HS-5 (cell line): ENCODE data around the gene CAMTA1.

ENCODE experiments used
- DNase-seq: peaks from one replicate; pipeline ENCODE4 v3.0.0-alpha.2; 2012; ENCODE audit warnings: low read depth

Gene CAMTA1

DNA sequence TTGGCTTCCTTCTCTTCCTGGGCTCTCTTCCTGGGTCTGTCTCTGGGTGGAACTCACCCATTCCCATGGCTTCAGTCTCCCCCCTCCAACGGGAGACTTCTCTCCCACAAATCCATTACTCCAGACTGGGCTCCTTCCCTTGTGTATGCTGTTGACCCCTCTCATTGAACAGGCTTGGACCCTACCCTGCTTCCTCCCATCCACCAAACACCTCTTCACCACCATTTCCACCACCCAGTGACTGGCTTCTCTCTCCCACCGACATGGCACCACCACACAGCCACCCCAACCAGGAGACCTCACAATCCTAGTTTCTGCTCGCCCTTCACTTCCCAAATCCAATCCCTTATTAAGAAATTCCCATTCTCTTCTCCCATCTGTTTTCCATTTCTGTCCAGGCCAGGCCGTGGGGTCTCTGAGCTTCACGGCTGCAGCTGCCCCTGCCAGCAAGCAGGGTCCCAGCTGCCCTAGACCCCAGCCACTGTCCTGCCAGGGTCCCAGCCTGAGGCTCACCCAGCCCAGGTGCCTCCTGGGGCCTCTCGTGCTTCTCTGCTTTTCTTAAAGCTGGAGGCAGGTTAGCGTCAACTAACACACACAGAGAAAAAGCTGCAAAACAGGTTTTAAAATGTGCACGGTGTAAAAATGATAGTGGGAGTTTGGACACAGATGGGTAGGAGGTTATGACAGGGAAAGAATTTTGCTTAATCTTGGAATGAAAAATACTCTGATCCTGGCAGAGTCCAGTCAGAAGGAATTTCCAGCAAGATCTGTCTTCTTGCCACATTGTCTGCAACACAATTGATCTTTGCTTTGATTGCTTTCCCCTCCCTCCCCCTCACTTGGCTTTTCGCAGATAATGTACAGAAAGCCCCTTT, 602.0 kb downstream of the CAMTA1 start:
- DNase-seq, result no peak

DNA sequence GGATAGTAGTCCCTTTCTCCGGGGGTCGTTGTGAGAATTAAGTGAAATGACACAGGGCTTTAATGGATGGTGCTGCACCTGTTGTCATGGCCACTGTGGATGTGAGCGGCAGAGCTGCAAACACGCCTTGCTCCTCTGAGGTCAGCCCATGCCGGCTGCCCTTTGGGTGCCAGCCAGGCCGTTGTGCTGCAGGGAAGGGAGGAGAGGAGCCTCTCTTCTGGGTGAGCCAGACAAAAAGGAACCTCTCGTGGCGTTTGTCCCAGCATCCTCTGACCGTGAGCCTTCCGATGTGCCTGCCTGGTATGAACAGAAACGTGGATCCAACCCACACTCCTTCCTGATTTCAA, 602.9 kb downstream of the CAMTA1 start:
- no peak for DNase-seq

DNA sequence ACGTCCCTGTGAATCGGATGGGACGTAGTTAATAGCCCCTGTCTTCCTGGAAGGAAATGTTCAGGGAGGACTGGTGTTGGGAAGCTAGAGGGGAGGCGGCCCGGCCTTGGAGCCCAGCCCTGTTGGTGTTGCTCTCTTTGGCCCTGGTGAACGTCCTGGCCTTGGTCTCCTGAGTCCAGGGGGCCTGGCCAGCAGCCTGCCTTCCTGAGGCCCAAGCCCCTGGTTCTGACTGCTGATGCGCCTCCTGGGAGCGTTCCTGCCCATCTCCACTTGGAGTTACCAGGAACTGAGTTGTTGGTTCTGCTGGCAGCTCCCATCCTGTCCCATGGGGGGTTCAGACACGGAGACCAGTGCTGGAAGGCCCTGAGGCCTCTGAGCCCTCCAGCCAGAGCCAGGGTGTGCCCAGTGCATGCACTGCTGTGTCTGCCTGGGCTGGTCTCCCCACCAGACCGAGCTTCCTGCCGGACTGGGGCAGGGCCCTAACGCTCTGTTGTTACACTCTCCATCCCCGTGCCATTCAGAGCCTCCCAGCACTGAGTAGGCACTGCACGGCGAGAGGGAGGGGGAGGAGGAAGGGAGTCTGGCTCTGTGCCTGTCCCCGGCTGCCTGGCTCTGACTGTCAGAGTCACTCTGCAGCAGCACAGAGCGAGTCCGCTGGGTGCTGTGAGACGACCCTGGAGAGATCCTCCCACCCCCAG, 603.4 kb downstream of the CAMTA1 start:
- DNase-seq, result no peak

GRCh38 chr1:7389201-7389905, 604.1 kb downstream of the CAMTA1 start:
- DNase-seq, result no peak

DNA sequence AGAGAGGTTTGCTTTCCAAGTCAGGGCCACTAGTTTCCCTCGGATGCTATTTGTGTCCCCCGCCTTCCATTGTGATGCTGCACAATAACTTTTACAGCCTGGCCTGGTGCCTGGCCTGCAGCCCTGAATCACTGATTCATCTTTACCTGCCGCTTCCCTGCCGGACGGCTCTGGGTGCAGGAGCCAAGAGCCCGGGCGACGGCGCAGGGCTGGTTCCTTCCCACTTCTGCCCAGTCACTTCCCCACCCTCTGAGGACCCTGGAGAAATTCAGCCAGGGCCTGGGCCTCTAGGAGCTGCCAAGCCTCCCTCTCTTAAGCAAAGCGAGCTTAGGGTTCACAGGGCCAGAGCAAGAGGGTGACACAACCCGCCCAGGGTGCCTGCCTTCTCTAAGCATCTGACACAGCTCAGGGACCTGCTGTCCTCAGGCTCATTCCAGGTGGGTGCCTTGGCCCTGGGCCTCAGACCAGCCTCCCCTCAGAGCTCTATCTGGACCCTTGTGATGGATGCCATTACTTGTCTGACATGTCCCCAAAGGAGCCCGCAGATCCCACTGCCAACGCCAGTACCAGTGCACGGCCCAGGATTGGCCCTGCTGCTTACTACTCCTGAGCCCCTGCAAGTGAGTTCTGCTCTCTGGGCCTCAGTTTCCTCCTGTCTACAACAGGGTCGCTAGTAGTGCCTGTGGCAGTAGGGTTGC, 604.8 kb downstream of the CAMTA1 start:
- DNase-seq, result no peak

DNA sequence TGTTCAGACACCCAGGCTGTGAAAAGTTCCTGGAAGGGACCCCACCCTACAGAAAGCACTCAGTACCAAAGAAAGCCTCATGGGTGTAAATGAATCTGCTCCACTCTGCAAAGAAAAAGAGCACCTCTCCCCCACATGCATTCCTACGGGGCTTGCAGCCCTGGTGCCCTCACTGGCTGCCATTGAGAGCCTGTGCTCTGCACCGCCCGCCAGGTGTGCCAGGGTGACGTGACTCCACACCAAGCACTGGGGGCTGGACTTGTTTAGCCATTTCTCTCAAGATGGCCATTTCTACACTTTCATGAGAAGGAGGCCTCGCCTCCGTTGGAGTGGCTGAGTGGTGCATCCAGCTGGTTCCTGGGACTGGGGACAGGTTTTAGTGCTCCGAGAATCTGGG, 605.3 kb downstream of the CAMTA1 start:
- no peak for DNase-seq

- no peak for DNase-seq
Measured at GRCh38 chr1:7393136-7393535, 607.9 kb downstream of the CAMTA1 start.

GRCh38 chr1:7395251-7395650, 610.0 kb downstream of the CAMTA1 start:
- DNase-seq, result no peak

- no peak for DNase-seq
Measured at GRCh38 chr1:7398982-7399381, 613.7 kb downstream of the CAMTA1 start.

- no peak for DNase-seq
Measured at GRCh38 chr1:7399514-7400125, 614.4 kb downstream of the CAMTA1 start.

DNA sequence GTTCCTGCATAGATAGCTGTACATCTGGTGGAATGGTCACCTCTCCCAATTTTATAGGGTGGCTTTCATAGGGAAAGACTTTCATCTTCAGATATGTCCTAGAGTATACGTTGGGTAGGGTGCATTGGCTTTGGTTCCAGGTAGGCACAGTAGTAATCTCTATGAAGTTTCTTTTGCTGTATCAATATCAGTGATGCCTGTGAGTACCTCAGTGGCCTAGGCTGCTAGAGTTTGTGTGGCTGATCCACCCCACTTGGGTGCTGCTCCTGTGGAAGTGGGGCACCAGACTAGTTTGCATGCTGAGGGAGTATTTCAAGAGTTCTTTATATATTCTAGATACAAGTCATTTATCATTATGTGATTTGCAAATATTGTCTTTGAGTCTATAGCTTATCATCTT, 615.3 kb downstream of the CAMTA1 start:
- DNase-seq, result no peak

DNA sequence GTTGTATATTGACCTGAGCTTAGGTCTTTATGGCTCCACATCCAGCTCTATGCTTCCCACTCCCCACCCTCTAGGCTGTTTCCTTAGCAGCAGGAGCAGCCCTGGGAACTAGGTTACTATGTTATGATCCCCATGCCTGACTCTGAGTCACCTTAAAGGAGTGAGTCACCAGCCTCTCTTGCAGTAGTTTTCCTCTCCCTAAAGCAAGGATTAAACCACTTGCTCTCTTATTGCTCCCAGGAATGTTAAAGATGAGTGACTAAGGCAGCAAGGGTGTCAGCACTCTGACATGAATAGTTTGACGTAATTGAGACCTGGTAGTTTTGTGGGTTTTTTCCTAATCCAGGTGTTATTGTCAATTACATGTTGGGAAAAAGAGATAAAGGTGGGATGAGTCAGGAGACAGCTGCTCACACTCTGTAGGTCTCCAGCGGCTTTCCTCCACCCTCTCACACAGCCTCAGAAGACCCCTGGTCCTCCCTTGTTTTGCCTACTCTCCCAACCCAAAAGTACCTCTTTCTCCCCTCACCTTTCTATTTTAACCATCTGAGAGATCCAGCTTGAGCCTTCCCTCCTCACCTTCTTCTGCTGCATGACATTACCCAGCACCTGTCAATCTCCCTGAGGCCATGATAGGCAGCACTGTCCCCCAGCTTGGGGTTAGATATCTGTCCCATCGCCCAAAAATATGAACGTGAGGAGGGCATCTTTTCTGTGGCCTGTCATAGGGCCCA, 616.7 kb downstream of the CAMTA1 start:
- peak; percentile 95 for DNase-seq

DNA sequence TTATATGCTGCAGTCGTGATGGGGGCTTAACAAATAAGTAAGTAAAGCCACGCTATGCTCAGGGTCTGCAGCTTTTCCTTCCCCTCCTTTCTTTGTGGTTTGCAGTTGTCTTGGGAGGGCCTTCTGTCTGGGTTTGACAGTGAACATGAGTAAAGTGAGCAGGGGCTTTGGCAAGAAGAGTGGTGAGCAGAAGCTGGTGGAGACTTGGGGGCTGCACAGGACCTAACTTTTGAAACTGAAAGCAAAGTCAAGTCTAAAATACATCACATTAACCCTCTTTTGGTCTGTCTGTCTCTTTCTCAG, 617.2 kb downstream of the CAMTA1 start:
- no peak for DNase-seq

- DNase-seq, result no peak
Measured at GRCh38 chr1:7403265-7404045, 618.2 kb downstream of the CAMTA1 start.

DNA sequence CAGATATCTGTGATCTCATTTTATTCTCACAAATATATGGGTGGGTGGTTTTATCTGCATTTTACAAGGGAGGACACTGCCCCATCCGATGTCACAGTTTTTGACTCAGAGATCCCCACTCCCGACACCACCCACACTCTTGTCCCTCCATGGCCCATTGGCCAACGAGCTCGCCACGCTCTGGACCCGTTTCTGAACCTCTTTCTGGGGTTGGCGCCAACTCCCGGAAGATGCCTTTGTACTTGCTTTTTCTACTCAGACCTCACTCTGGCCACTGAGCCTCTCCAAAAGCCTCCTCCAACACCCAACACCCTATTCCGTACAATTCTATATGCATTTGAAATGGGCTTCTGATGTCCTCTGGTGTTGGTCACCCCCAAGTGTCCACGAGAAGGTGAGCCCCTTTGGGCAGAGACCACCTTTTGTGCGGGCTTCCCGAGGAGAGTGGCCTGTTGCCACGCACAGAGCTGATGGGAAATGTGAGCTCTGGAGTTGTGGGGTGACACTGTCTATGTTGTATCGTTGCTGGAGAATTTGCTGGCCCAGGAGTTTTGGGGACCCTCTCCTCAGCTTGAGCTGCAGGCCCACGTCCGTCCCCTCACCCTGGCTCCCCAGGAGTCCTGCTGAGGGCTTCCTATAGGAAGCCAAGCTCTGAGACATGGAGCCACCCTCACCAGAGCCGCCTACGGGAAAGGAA, 618.9 kb downstream of the CAMTA1 start:
- DNase-seq, result no peak

DNA sequence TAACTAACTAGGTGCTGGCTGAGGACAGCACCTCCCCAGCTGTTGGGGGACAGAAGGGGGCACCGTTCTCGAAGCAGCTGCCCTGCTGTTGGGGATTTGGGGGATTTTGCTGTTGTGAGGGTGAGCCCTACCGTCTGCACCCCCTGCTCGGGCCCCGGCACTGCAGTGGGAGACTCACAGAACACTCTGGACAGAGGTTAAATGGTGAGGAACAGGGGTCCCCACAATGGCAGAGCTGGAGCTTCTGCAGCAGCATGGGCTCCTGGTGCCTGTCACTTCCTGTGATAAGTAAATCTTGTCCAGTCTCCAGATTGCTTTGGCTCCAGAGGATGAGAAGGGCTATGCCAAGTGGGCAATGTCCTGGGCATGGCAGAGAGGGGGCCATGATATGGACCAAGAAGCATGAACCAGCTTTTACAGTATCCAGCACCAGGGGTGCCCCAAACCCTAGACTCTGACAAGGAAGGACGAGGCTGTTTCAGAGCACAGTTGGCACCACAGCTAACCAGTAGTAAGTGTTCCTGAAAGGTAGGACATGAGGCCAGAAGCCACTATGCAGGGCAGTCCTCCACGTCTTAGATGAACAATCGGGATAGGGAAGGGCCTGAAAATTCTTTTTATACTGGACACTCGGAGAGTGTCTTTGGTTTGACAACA, 620.7 kb downstream of the CAMTA1 start:
- DNase-seq, result no peak

DNA sequence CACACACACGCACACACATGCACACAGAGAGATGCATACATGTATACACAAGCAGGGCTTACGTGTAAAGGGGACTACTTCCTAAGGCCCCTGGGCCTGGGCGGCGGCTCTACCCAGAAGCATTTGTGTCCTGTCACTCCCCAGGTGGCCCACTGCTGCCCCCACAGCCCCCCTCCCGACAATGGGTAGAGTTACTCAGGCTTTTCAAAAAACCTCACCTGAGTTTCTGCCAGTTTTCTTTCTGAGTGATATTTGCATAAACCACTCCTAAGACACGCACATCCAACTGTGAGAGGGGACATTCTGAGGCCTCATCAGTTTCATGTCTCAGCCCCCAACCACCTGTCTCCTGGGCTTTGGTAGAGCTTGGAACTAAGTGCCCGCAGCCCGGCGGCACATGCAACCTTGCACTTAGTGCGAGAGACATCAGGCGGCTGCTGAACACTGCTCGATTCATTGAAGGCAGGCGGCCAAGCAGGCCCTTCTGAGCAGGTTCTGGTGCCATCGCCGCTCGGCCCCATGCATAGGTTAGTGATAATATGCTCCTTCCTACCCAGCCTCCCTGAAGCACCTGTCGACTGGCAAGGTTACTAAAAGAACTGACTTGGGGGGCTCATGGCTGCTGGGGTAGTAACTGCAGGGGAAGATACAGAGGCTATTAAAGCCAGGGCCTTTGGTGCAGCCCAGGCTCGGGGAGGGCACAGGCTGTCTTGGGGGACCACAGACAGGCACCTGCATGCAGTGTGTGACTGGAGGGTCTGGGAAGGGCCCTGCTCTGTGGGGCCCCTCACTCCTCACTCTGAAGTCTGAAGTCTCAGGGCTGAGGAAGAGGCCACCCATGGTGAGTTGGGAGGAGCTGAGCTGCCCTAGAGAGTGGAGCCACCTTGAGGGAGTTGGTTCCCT, 621.6 kb downstream of the CAMTA1 start:
- no peak for DNase-seq

GRCh38 chr1:7407544-7407895, 622.3 kb downstream of the CAMTA1 start:
- no peak for DNase-seq
